ENCODE data around the gene SCAF4.

- TF ChIP-seq, protein P1, sequence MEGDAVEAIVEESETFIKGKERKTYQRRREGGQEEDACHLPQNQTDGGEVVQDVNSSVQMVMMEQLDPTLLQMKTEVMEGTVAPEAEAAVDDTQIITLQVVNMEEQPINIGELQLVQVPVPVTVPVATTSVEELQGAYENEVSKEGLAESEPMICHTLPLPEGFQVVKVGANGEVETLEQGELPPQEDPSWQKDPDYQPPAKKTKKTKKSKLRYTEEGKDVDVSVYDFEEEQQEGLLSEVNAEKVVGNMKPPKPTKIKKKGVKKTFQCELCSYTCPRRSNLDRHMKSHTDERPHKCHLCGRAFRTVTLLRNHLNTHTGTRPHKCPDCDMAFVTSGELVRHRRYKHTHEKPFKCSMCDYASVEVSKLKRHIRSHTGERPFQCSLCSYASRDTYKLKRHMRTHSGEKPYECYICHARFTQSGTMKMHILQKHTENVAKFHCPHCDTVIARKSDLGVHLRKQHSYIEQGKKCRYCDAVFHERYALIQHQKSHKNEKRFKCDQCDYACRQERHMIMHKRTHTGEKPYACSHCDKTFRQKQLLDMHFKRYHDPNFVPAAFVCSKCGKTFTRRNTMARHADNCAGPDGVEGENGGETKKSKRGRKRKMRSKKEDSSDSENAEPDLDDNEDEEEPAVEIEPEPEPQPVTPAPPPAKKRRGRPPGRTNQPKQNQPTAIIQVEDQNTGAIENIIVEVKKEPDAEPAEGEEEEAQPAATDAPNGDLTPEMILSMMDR (IDR thresholded peaks at IDR 0.05; ENCODE audit: control extremely low read depth in 1 of 3, insufficient read depth in 1 of 3, low read depth in 1 of 3, low read length in 3 of 3): no peak
- TF ChIP-seq POLR2A (IDR thresholded peaks at IDR 0.05; ENCODE audit: control extremely low read depth in 1 of 2, low read depth in 2 of 2, low read length in 2 of 2): no peak
- no peak for TF ChIP-seq GTF2F1 (IDR thresholded peaks at IDR 0.05; ENCODE audit: borderline replicate concordance, low read depth, low read length)
- TF ChIP-seq EZH2 (IDR thresholded peaks at IDR 0.05; ENCODE audit: low read depth, low read length, severe bottlenecking): no peak
- no peak for TF ChIP-seq RAD21 (IDR thresholded peaks at IDR 0.05 in 1 of 2, conservative IDR thresholded peaks at IDR 0.05 in 1 of 2; ENCODE audit: low read depth in 2 of 2, low read length in 2 of 2)
- no peak for TF ChIP-seq GABPA (IDR thresholded peaks at IDR 0.05; ENCODE audit: borderline replicate concordance, insufficient read depth, low read length)
Observed at GRCh38 chr21:31752967-31753366, 21.0 kb upstream of the SCAF4 start.
